Activated CD8-positive, alpha-beta memory T cell treated with anti-CD3 and anti-CD28 coated beads, Interleukin-2, amount 10 ng/mL, durations not matched to agents 7 days and 5 days (primary cell): ENCODE results near the gene ZNF554. TPM values are rescaled to one million over a fixed set of nuclear protein-coding genes. Genes with fewer than 3 reads are reported as not detected.

Experiments
- ATAC-seq: fragments of 150-1000 bp; cut with Tn5 transposase; one replicate; pipeline ENCODE4 v1.10.0; 2021; ENCODE audit warnings: moderate library complexity
- CTCF ChIA-PET: fragments of 350-600 bp; sonication (Branson Sonifier 250); formaldehyde crosslinking; loops from one replicate; lab custom pipeline; 2021; ENCODE audit warnings: antibody characterized with exemption; lab: Charles Lee
- DNase-seq: peaks from one replicate; pipeline ENCODE4 v3.0.0-alpha.2; 2020
- H3K27ac Mint-ChIP-seq: one replicate; pipeline ENCODE4 v1.8.0; 2021; ENCODE audit warnings: mild to moderate bottlenecking, mixed read lengths
- H3K27me3 Mint-ChIP-seq: one replicate; pipeline ENCODE4 v1.8.0; 2021; ENCODE audit warnings: mixed read lengths
- H3K36me3 Mint-ChIP-seq: one replicate; pipeline ENCODE4 v1.8.0; 2021; ENCODE audit warnings: mild to moderate bottlenecking, mixed read lengths
- H3K4me1 Mint-ChIP-seq: one replicate; pipeline ENCODE4 v1.8.0; 2021; ENCODE audit warnings: mixed read lengths
- H3K4me3 Mint-ChIP-seq: one replicate; pipeline ENCODE4 v1.8.0; 2021; ENCODE audit warnings: mild to moderate bottlenecking, moderate library complexity, mixed read lengths
- H3K9me3 Mint-ChIP-seq: one replicate; pipeline ENCODE4 v1.8.0; 2022; ENCODE audit warnings: low read depth, mixed read lengths
- total RNA-seq, 2 experiments: library from RNA; stranded (reverse); gene quantifications; one replicate each; pipeline ENCODE4 v1.2.3, GENCODE V29; 2021

ZNF554 gene
- total RNA-seq: 1 to 10 TPM; 1.1 to 1.6 TPM

DNA sequence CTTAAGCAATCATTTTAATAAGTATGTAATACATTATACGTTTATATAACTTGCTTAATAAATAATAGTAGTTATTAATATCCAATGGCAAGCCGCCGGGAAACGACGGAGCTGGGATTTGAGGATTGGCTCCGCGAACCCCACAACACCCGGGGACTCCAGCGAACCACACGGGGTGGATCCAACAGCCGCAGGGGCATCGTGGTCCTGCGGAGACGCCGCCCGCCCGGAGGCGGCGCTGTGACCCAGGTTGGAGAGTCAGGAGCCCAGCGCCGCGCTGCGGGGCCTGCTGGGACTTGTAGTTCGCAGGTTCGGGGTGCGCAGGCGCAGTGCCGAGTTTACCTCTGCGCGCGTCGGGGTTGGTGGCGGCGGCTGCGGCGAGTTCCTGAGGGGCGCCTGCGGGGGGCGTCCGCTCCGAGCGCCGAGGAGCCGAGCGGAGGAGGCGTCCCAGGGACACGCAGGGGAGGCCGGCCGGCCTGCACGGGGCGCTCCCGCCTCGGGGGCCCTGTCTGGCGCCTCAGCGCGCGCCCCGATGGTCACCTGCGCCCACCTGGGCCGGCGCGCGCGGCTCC is at the start of gene ZNF554:
TSS of gene ZNF554 (plus strand) at position 329 of the 572 bp plus-strand sequence. CDS start at position 533, 204 bp downstream.
- CTCF ChIA-PET: interaction anchor here (0.6 to 1.8 kb wide), 12 partner anchors 16 to 191 kb away, joined by 3 to 5 read pairs (median 3); partner anchors contain the start of genes SGTA, SLC39A3, THOP1 and ZNF555
- H3K27me3 Mint-ChIP-seq: no peaks in the 10 kb centered on the region
- peaks cover 7% of the 10 kb centered on the region for H3K4me1 Mint-ChIP-seq
- H3K36me3 Mint-ChIP-seq: no peaks in the 10 kb centered on the region
- ATAC-seq (peak; percentile 98), DNase-seq (peak; percentile 98)
- H3K27ac Mint-ChIP-seq: no peak within 1 kb of the TSS
- no peaks in the 10 kb centered on the region for H3K9me3 Mint-ChIP-seq
- peak within 1 kb of the TSS; percentile 76 for H3K4me3 Mint-ChIP-seq

DNA sequence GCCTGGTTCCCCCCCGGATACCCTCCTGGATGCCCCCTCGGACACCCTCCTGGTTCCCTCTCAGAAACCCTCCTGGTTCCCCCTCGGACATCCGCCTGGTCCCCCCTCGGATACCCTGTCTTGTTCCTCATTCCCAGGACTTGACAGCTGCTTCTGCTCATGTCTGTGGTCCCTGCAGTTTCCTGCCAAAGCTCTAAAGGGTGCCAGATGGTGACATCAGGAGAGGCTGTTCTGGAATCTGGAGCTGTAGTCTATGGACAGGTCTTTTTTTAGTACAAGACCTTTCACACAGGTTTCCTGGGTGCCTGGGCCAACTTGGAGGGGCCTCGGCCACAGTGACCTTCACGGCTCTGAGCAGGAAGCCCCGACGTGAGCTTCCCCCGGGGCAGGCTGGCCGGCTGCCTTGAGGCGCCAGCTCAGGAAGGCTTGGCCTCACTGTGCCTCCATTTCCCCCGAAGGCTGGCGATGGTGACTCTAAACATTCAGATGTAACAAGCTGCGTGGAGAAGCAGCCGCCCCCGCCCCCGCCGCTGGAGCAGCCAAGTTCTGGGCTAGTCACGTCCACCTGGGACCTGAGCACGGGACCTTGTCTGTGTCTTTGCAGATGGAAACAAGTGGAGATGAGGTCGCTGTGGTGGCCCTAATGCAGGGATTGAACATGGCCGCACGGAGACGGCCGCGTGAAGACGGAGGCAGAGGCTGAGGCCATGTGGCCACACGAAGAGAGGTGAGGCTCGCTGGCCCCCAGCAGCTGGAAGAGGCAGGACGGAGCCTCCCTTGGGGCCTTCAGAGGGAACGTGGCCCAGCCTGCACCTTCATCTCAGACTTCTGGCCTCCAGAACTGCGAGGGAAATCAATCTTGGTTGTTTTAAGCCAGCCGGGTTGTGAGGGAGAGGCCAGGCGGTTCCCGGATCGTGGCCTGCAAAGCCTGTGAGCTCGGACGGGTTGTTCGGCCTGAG is 49.3 kb upstream of the ZNF554 start:
- ATAC-seq (no peak), DNase-seq (no peak)
- H3K4me1 Mint-ChIP-seq: peaks cover 9% of the 10 kb centered on the region
- peaks cover 4% of the 10 kb centered on the region for H3K36me3 Mint-ChIP-seq
- no peak overlapping the region for H3K4me3 Mint-ChIP-seq
- H3K9me3 Mint-ChIP-seq: no peaks in the 10 kb centered on the region
- no peak overlapping the region for H3K27ac Mint-ChIP-seq
- CTCF ChIA-PET: no interaction called here
- no peaks in the 10 kb centered on the region for H3K27me3 Mint-ChIP-seq

DNA sequence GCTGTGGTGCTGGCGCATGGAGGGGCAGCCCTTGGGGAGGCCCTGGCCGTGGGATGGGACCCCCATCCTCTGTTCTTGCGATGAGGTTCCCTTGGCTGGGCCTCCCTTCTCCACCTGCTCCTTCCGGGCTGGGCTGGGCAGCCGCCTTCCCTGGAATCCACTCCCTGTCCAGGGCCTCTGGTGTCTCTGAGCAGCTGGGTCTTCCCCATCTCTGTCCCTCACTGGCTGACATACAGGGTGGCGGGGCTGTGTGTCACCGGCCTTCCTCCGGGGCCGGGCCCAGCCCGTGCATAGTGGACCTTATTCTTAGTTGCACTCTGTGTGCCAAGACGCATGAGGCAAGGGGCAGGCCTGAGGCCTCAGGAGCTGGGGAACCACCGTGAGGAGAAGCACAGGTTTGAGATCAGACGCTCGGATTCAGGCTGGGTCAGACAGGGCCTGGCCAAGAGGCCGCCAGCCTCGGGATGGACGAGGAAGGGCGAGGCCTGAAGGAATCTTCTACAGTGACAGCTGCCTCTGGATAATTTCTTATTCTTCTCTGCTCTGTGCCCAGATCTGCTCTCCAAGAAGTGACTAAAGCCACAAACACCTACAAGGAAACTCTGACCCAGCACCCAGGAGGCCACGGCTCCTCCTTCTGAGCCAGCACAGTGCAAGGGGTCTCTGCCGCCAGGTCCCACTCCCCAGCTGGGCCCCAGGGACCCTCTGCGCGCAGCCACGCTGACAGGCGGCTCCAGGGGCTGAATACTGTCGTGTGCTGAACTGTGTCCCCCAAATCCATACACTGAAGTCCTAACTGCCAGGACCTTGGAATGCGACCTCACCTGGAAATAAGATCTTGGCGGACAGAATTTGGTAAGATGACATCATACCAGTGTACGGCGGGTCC is 47.6 kb upstream of the ZNF554 start:
- no peak for ATAC-seq
- no peaks in the 10 kb centered on the region for H3K27me3 Mint-ChIP-seq
- no peak for DNase-seq
- no peak overlapping the region for H3K4me3 Mint-ChIP-seq
- no peaks in the 10 kb centered on the region for H3K9me3 Mint-ChIP-seq
- no peak overlapping the region for H3K27ac Mint-ChIP-seq
- CTCF ChIA-PET: no interaction called here
- peaks cover 7% of the 10 kb centered on the region for H3K36me3 Mint-ChIP-seq
- peaks cover 22% of the 10 kb centered on the region for H3K4me1 Mint-ChIP-seq

DNA sequence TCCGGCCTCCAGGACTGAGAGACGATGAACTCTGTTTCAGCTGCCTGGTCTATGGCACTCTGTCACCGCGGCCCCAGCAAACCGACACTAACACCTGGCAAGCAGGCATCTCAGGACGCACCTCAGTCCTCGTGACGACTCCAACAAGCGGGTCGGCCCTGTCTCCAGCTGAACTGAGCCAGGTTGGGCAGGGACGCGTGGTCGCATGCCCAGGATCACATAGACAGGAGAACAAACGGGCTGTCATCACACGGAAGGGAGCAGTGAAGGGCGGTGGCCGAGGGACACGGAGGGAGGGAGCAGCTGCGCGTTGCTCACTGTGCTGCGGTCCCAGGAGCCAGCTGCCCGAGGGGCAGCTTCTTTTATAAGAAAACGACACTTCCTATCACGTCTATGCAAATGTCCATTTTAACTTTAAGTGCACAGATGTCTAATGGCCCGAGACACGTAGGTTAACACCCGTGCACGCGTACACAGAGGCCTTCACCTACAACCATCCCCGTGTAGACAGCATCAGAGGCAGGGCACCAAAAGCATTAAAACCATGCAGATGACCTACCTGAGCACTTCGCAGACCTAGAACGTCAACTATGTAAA is 45.5 kb upstream of the ZNF554 start:
- DNase-seq: no peak
- H3K9me3 Mint-ChIP-seq: no peaks in the 10 kb centered on the region
- H3K27me3 Mint-ChIP-seq: no peaks in the 10 kb centered on the region
- H3K27ac Mint-ChIP-seq: no peak overlapping the region
- no peak for ATAC-seq
- H3K4me1 Mint-ChIP-seq: peaks cover 24% of the 10 kb centered on the region
- peaks cover 10% of the 10 kb centered on the region for H3K36me3 Mint-ChIP-seq
- no peak overlapping the region for H3K4me3 Mint-ChIP-seq
- CTCF ChIA-PET: no interaction called here

DNA sequence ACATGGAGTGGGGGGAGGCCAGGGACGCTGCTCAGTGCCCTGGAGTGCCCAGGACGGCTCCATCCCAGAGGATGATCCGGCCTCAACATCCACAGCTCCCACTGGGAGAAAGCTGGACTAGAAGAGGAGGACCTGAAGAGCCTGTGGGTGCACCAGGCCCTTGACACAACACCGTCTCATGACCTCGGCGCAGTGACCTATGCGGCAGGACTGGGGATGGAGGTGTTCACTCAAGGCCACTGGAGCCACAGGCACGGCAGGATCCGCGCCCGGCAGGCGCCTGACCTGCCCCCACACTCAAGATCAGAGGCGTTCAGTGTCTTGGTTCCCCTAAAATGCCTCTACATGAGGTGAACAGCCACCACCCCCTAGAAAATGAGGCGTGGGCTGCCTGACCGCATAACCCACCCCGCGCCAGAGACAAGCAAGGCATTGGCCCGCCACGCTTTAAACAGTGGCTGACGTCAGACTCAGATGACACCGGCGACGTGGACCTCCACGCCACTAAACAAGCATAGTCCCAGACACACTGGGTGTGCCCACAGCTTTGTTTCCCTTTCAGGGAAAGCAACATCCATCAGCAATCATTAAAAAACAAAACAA is 44.6 kb upstream of the ZNF554 start:
- peaks cover 12% of the 10 kb centered on the region for H3K36me3 Mint-ChIP-seq
- peak overlapping the region; percentile 69 for H3K4me3 Mint-ChIP-seq
- CTCF ChIA-PET: interaction anchor here (1.3 kb wide), 1 partner anchor 127 kb away, joined by 7 read pairs; no protein-coding TSS in a partner anchor
- H3K4me1 Mint-ChIP-seq: peaks cover 26% of the 10 kb centered on the region
- H3K9me3 Mint-ChIP-seq: no peaks in the 10 kb centered on the region
- H3K27ac Mint-ChIP-seq: peak overlapping the region; percentile 85
- ATAC-seq (no peak), DNase-seq (no peak)
- H3K27me3 Mint-ChIP-seq: no peaks in the 10 kb centered on the region

DNA sequence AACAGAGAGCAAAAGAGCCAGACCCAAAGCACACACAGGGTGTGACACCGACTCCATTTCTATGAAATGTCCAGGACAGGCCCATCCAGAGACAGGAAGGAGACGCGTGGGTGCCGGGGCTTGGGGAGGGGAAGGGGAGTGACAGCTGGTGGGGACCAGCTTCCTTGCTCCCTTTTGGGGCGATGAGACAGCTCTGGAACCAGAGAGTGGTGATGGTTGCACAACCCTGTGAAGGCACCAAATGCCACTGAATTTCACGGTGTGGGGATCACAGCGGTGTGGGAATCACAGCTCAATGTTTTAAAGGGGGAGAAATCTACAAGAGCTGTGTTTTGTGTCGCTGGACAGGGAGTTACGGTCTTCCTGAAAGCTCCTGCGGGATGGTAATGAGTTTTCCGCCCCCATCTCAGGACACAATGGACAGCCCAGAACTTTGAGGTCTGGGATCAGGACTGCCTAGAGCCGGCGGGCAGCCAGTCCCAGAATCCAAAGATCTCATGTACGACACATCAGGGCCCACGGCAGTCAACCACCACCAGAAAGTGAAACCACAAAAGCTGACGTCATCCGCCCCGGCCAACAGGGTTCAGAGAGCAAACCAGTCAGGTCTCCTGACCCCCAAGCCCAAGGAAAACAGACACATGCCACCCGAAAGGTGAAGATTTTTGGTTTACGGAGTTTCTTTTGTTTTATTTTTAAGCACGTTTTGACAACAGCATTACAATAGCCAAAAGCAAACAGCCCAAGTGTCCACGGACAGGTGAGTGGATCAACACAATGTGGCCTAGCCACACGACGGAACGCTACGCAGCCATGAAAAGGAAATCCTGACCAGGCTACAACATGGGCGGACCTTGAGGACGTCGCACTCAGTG is 43.9 kb upstream of the ZNF554 start:
- peak; percentile 88 for ATAC-seq
- H3K9me3 Mint-ChIP-seq: no peaks in the 10 kb centered on the region
- CTCF ChIA-PET: interaction anchor here (1.3 kb wide), 1 partner anchor 127 kb away, joined by 7 read pairs; no protein-coding TSS in a partner anchor
- H3K4me3 Mint-ChIP-seq: peak overlapping the region; percentile 69
- DNase-seq: peak; percentile 89
- H3K27ac Mint-ChIP-seq: peak overlapping the region; percentile 85
- H3K36me3 Mint-ChIP-seq: peaks cover 12% of the 10 kb centered on the region
- H3K27me3 Mint-ChIP-seq: no peaks in the 10 kb centered on the region
- H3K4me1 Mint-ChIP-seq: peaks cover 31% of the 10 kb centered on the region

DNA sequence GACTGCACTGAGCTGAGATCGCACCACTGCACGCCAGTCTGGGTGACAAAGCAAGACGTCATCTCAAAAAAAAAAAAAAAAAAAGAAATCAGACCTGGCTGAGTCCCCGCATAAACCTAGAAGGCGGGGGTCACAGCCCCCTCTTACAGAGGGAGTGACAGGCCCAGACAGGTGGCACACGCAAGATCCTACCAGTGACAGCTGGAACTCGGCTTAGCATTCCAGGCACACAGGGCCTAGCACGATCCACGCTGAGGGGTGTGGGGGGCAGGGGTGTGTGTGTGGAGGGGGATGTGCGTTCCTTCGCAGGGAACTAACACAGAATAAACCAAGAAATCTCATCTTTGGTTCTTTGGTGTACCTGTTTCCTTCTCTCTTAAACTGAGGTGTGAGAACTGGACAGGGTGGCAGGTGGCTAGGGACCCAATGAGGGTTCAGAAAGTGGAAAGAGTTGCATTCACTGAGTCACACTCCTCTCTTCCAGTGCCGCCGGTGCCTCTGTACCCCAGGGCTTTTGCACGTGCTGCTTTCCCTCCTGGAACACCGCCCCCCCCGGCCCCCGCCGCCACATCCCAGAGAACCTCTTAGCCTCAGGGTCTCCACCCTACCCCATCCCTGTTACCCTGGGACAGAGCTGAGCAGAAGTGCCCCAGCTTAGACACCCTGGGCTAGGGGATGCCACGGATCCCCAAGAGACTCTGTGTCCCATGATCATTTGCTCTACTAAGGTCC is 41.5 kb upstream of the ZNF554 start:
- CTCF ChIA-PET: interaction anchor here (1.1 kb wide), 2 partner anchors 19 to 130 kb away, joined by 3 to 4 read pairs; no protein-coding TSS in a partner anchor
- no peak overlapping the region for H3K4me3 Mint-ChIP-seq
- no peak overlapping the region for H3K27ac Mint-ChIP-seq
- H3K9me3 Mint-ChIP-seq: no peaks in the 10 kb centered on the region
- H3K4me1 Mint-ChIP-seq: peaks cover 45% of the 10 kb centered on the region
- no peaks in the 10 kb centered on the region for H3K27me3 Mint-ChIP-seq
- DNase-seq (no peak), ATAC-seq (no peak)
- peaks cover 10% of the 10 kb centered on the region for H3K36me3 Mint-ChIP-seq

DNA sequence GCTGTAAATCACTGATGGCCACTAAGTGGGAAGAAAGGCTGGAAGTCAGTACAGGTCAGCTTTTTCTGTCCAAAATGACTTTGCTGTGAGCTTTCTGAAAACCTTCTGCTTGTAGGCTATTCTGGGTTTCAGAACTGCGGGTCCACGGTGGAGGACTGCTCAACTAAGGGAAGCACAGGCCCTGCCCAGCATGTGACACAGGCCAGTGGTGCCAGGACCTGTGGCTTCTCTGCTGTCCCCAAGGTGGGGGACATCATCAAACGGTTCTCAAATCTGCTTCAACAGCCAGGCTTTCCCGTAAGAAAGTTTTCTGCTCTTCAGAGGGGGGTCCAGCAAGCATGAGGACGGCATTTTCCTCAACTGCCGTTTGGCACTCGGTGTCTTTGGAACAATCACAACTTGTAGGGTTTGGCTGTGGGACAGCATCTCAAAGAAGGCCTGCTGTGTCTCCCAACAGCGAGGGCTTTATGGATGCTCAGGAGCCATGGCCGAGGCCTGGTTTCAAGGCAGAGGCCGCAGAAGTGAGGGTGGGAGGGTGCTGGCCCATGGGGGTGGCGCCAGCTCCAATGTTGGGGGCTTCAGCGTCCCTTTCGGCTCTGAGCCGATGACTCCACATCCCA is 40.4 kb upstream of the ZNF554 start:
- CTCF ChIA-PET: interaction anchor here (1.1 kb wide), 1 partner anchor 131 kb away, joined by 4 read pairs; no protein-coding TSS in a partner anchor
- H3K4me3 Mint-ChIP-seq: no peak overlapping the region
- peaks cover 10% of the 10 kb centered on the region for H3K36me3 Mint-ChIP-seq
- no peak for ATAC-seq
- no peaks in the 10 kb centered on the region for H3K9me3 Mint-ChIP-seq
- H3K27ac Mint-ChIP-seq: no peak overlapping the region
- DNase-seq: no peak
- H3K4me1 Mint-ChIP-seq: peaks cover 55% of the 10 kb centered on the region
- no peaks in the 10 kb centered on the region for H3K27me3 Mint-ChIP-seq

DNA sequence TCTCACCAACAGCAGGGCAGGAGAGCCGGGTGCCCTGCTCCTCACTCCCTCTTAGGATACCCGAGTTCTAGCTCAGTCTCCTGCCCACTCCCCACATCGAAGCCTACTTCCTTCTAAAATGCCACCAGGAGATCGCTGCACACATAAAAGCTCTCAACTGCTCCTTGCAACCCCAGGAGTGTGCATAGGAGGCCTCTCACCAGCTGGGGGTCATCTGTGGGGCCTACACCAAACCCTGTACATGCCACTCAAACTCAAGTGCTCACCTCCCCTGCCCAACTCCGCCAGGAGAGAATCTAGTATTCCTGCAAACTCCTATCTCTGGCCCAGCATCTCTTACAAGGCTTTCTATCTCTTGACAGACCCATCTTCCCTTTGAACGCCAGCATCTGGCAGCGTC is 39.4 kb upstream of the ZNF554 start:
- no peaks in the 10 kb centered on the region for H3K9me3 Mint-ChIP-seq
- ATAC-seq: no peak
- peaks cover 57% of the 10 kb centered on the region for H3K4me1 Mint-ChIP-seq
- no peak overlapping the region for H3K4me3 Mint-ChIP-seq
- H3K27ac Mint-ChIP-seq: no peak overlapping the region
- H3K27me3 Mint-ChIP-seq: no peaks in the 10 kb centered on the region
- CTCF ChIA-PET: no interaction called here
- DNase-seq: no peak
- peaks cover 10% of the 10 kb centered on the region for H3K36me3 Mint-ChIP-seq

DNA sequence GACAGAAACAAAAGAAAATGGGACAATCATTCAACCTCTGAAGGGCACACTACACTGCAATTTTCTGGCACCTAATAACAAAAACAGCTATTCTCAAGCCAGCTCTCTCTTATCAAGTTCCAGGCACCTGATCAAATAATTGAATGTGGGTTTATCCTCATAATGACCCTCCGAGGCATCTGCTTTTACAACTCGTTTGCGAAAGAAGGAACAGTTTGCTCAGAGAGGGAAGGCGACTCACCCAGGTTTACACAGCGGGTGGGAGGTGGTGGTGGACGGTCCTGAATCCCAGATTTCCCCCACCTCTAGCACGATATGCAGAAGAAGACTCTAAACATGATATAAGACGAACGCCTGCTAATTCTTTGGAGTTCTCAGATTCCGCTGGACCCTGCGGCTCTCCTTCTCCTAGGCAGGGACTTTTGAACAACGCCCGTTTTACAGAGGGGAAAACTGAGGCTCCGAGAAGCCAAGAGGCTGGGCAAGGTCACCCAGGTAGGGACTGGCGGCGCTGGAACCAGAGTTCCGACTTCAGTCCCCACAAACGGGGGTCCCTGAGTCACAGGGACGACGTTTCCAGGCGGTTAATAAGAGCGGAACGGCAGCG is 37.2 kb upstream of the ZNF554 start:
- CTCF ChIA-PET: interaction anchor here (0.9 to 1.7 kb wide), 4 partner anchors 15 to 168 kb away, joined by 3 to 4 read pairs (median 4); no protein-coding TSS in a partner anchor
- Mint-ChIP-seq H3K4me3 (peak overlapping the region; percentile 88), H3K9me3 (no peaks in the 10 kb centered on the region), H3K36me3 (peaks cover 11% of the 10 kb centered on the region), H3K27ac (peak overlapping the region; percentile 92), H3K4me1 (peaks cover 55% of the 10 kb centered on the region), H3K27me3 (no peaks in the 10 kb centered on the region)
- DNase-seq (no peak), ATAC-seq (no peak)
